Upper lobe of left lung (tissue), 4 donors: ENCODE data around the gene PKIB.

Source experiments
- EP300 ChIP-seq, 4 donors: sonication (generic); formaldehyde crosslinking; IDR thresholded peaks; one replicate each; pipeline ENCODE4 v1.5.1; 2017; ENCODE audit warnings: antibody characterized with exemption in 4 of 4, control low read depth in 2 of 4
- POLR2A ChIP-seq, 4 donors: fragments of 450-650 bp; IDR thresholded peaks; one replicate each; pipeline ENCODE4 v1.5.1; 2016 to 2017; ENCODE audit warnings: antibody characterized with exemption in 4 of 4, mild to moderate bottlenecking in 2 of 4
- POLR2AphosphoS5 ChIP-seq, 2 donors: sonication (generic); formaldehyde crosslinking; IDR thresholded peaks; one replicate each; pipeline ENCODE4 v1.5.1; 2017; ENCODE audit warnings: antibody characterized with exemption in 2 of 2
- TF ChIP-seq, protein P1 (sequence below), 6 experiments: fragments of 450-650 bp in 4 of 6; fragments of 200-600 bp in 2 of 6; sonication (generic) in 2 of 6; IDR thresholded peaks; one replicate each; pipeline ENCODE4 v1.5.1; 2016 to 2019; ENCODE audit warnings: antibody characterized with exemption in 6 of 6

DNA sequence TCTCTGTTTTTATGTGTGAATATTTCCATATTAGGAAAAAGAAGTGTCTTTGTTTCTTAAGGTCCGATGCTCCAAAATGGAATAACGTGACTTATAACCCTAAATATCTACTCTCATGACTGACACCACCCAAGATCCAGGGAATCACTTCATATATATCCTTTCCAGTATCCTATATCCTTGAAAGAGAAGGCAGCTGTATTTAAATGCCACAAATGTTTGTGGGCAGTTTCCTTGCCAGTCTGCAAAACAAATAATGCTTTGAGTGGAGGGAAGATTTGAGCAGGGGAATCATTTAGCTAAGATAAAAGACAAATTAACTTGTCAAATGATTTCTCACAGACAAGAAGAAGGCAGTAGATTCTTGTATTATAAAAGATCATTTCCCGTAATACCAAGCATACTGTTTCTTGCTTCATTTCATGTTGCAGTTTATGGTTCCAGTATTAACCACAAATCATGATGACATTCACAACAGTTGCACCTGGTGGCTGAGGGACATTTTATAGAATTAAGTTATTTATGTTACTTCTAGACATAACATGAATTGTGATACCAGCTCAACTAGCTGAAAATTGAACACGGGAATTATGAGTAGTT is 139.3 kb downstream of the PKIB start:
- TF ChIP-seq POLR2A (IDR thresholded peaks at IDR 0.05) (no peak), POLR2AphosphoS5 (IDR thresholded peaks at IDR 0.05) (no peak), EP300 (IDR thresholded peaks at IDR 0.05) (no peak)
- TF ChIP-seq, protein P1, sequence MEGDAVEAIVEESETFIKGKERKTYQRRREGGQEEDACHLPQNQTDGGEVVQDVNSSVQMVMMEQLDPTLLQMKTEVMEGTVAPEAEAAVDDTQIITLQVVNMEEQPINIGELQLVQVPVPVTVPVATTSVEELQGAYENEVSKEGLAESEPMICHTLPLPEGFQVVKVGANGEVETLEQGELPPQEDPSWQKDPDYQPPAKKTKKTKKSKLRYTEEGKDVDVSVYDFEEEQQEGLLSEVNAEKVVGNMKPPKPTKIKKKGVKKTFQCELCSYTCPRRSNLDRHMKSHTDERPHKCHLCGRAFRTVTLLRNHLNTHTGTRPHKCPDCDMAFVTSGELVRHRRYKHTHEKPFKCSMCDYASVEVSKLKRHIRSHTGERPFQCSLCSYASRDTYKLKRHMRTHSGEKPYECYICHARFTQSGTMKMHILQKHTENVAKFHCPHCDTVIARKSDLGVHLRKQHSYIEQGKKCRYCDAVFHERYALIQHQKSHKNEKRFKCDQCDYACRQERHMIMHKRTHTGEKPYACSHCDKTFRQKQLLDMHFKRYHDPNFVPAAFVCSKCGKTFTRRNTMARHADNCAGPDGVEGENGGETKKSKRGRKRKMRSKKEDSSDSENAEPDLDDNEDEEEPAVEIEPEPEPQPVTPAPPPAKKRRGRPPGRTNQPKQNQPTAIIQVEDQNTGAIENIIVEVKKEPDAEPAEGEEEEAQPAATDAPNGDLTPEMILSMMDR (IDR thresholded peaks at IDR 0.05), result no peak
